PC-9 (cell line): ENCODE measurements around the gene IL20RA. TPM values are rescaled to one million over a fixed set of nuclear protein-coding genes. Genes with fewer than 3 reads are reported as not detected.
"Not testable (repeated sequence)": the region's sequence is repeated elsewhere in the genome, so short reads cannot be mapped to it uniquely, and the experiment has no call there.

Experiments used
- BruUV-seq: library from RNA; stranded (reverse); fragments of 400-500 nt; replicated peaks from 2 replicates; lab custom pipeline; 2021; lab: Mats Ljungman, UMichigan
- CTCF ChIA-PET: fragments of 300-600 bp; sonication (Branson Sonifier 250); formaldehyde crosslinking; loops from one replicate; lab custom pipeline; 2022; ENCODE audit warnings: antibody characterized with exemption; lab: Charles Lee
- POLR2A ChIA-PET: fragments of 300-600 bp; sonication (Branson Sonifier 250); formaldehyde crosslinking; loops from one replicate; lab custom pipeline; 2022; ENCODE audit warnings: antibody characterized with exemption; ENCODE audit not compliant: unreplicated experiment; lab: Charles Lee
- DNase-seq, 2 experiments: peaks; one replicate each; pipeline versions ENCODE4 v3.0.0 to v3.0.0-alpha.2; 2015 to 2022; ENCODE audit warnings: mixed read lengths in 1 of 2
- H2AFZ ChIP-seq: fragments of 200-600 bp; sonication (generic); 2 replicates; pipeline ENCODE4 v1.8.1; 2017; ENCODE audit warnings: antibody characterized with exemption
- H3F3A ChIP-seq: fragments of 200-600 bp; sonication (generic); 2 replicates; pipeline ENCODE4 v1.8.1; 2017; ENCODE audit warnings: antibody characterized with exemption, mild to moderate bottlenecking, low read depth; ENCODE audit not compliant: insufficient read depth
- H3K27ac ChIP-seq: fragments of 200-600 bp; sonication (generic); 2 replicates; pipeline ENCODE4 v1.6.1; 2016; ENCODE audit warnings: mixed run types
- H3K27me3 ChIP-seq: fragments of 200-600 bp; sonication (generic); 2 replicates; pipeline ENCODE4 v1.6.1; 2016; ENCODE audit warnings: low read depth, mixed run types; ENCODE audit not compliant: insufficient read depth
- H3K36me3 ChIP-seq: fragments of 200-600 bp; sonication (generic); 2 replicates; pipeline ENCODE4 v1.6.1; 2016; ENCODE audit warnings: low read depth, mixed run types
- H3K4me1 ChIP-seq: fragments of 200-600 bp; sonication (generic); replicated peaks from 2 replicates; pipeline ENCODE4 v1.6.1; 2016; ENCODE audit warnings: mixed run types; ENCODE audit not compliant: insufficient read depth
- H3K4me2 ChIP-seq: fragments of 200-600 bp; sonication (generic); 2 replicates; pipeline ENCODE4 v1.6.1; 2017; ENCODE audit warnings: mixed run types
- H3K4me3 ChIP-seq: fragments of 200-600 bp; sonication (generic); 2 replicates; pipeline ENCODE4 v1.6.1; 2016; ENCODE audit warnings: mixed run types
- H3K79me2 ChIP-seq: fragments of 200-600 bp; sonication (generic); 2 replicates; pipeline ENCODE4 v1.6.1; 2017; ENCODE audit warnings: low read depth, mixed run types
- H3K9me2 ChIP-seq: fragments of 200-600 bp; sonication (generic); 2 replicates; pipeline ENCODE4 v1.8.1; 2017; ENCODE audit warnings: mild to moderate bottlenecking; ENCODE audit not compliant: insufficient read depth
- H3K9me3 ChIP-seq: fragments of 200-600 bp; sonication (generic); 2 replicates; pipeline ENCODE4 v1.8.1; 2016; ENCODE audit warnings: low read depth; ENCODE audit not compliant: insufficient read depth
- H4K20me1 ChIP-seq: fragments of 200-600 bp; sonication (generic); 2 replicates; pipeline ENCODE4 v1.8.1; 2017; ENCODE audit not compliant: insufficient read depth
- CTCF ChIP-seq: fragments of 200-600 bp; sonication (generic); conservative IDR thresholded peaks from 2 replicates; pipeline ENCODE4 v1.6.1; 2017; ENCODE audit warnings: mixed run types, antibody characterized with exemption, mild to moderate bottlenecking, moderate library complexity
- EZH2 ChIP-seq: fragments of 200-600 bp; sonication (generic); IDR thresholded peaks from 2 replicates; pipeline ENCODE4 v1.8.0; 2017; ENCODE audit warnings: antibody characterized with exemption, low read depth
- intact Hi-C: fragments of 100-400 bp; cut with micrococcal nuclease; formaldehyde crosslinking; loops from one replicate; pipeline ENCODE4 v1.10.0; 2022; ENCODE audit not compliant: unreplicated experiment
- total RNA-seq: library from RNA; stranded (reverse); gene quantifications from 2 replicates; pipeline ENCODE4 v1.2.3, GENCODE V29; 2021

Gene IL20RA
- total RNA-seq, 1 experiment from 2014 or later, result 2.5 TPM

DNA sequence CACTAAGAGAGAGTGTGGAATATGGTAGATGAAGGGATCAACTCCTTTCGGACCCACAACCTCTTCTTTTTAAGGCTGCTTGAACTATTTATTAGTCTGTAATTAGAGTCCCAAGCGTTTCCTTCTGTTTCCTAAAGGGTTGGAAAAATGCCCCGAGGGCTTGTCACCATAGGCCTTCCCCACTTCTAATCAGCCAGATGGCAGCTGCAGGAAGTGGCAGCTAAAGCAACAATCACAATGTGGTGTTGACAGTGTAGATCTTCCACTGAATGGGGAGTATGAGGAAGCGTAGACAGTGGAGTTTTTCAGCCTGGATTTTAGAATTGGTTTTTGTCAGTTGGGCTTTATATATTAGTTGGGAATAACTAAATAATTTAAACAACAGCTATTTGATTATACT is 82.1 kb downstream of the IL20RA start:
- no peak for TF ChIP-seq EZH2
- TF ChIP-seq CTCF, result no peak

GRCh38 chr6:136961848-136962247 is 82.9 kb downstream of the IL20RA start:
- Histone ChIP-seq H3K79me2 (no peaks in the 10 kb centered on the region), H2AFZ (no peak overlapping the region), H3K4me1 (peaks cover 8% of the 10 kb centered on the region; the same call in 1 of the 2 replicates), H3K36me3 (no peaks in the 10 kb centered on the region), H3K4me3 (no peak overlapping the region), H4K20me1 (no peaks in the 10 kb centered on the region), H3K27ac (no peak overlapping the region), H3K27me3 (no peaks in the 10 kb centered on the region), H3K9me3 (no peaks in the 10 kb centered on the region), H3K9me2 (no peaks in the 10 kb centered on the region), H3F3A (no peaks in the 10 kb centered on the region; the same call in 1 of the 2 replicates), H3K4me2 (no peak overlapping the region)
- BruUV-seq, result no TSS peak
- DNase-seq, result no peak
- TF ChIP-seq CTCF (no peak), EZH2 (no peak)
- intact Hi-C loops, result no loop called here
- POLR2A ChIA-PET, result no interaction called here
- CTCF ChIA-PET, result no interaction called here

More for the DNA sequence above, 82.1 kb downstream of the IL20RA start:
- H2AFZ ChIP-seq, result no peak overlapping the region
- no peaks in the 10 kb centered on the region for H3K9me3 ChIP-seq
- intact Hi-C loops, result no loop called here
- POLR2A ChIA-PET, result interaction anchor here (0.7 kb wide), 1 partner anchor 730 kb away, joined by 4 read pairs; no protein-coding TSS in a partner anchor
- no TSS peak for BruUV-seq
- DNase-seq, result peak; percentile 25 to 48
- H3K4me3 ChIP-seq, result no peak overlapping the region
- no peaks in the 10 kb centered on the region for H4K20me1 ChIP-seq
- H3K27ac ChIP-seq, result no peak overlapping the region
- no peaks in the 10 kb centered on the region; the same call in 1 of the 2 replicates for H3F3A ChIP-seq
- peaks cover 8% of the 10 kb centered on the region; the same call in 1 of the 2 replicates for H3K4me1 ChIP-seq
- no peak overlapping the region for H3K4me2 ChIP-seq
- no peaks in the 10 kb centered on the region for H3K36me3 ChIP-seq
- no peaks in the 10 kb centered on the region for H3K27me3 ChIP-seq
- H3K79me2 ChIP-seq, result no peaks in the 10 kb centered on the region
- no peaks in the 10 kb centered on the region for H3K9me2 ChIP-seq
- CTCF ChIA-PET, result no interaction called here

GRCh38 chr6:136960781-136961180 is 84.0 kb downstream of the IL20RA start:
- TF ChIP-seq EZH2 (no peak), CTCF (no peak)
- no peaks in the 10 kb centered on the region for H3K27me3 ChIP-seq
- no peaks in the 10 kb centered on the region for H3K9me3 ChIP-seq
- peaks cover 8% of the 10 kb centered on the region; the same call in 1 of the 2 replicates for H3K4me1 ChIP-seq
- ChIA-PET CTCF (no interaction called here), POLR2A (no interaction called here)
- no peak overlapping the region for H3K27ac ChIP-seq
- DNase-seq, result no peak
- H4K20me1 ChIP-seq, result no peaks in the 10 kb centered on the region
- H3K9me2 ChIP-seq, result no peaks in the 10 kb centered on the region
- no peaks in the 10 kb centered on the region; the same call in 1 of the 2 replicates for H3F3A ChIP-seq
- H3K4me2 ChIP-seq, result no peak overlapping the region
- H2AFZ ChIP-seq, result no peak overlapping the region
- intact Hi-C loops, result no loop called here
- H3K36me3 ChIP-seq, result no peaks in the 10 kb centered on the region
- BruUV-seq, result no TSS peak
- no peak overlapping the region for H3K4me3 ChIP-seq
- no peaks in the 10 kb centered on the region for H3K79me2 ChIP-seq

DNA sequence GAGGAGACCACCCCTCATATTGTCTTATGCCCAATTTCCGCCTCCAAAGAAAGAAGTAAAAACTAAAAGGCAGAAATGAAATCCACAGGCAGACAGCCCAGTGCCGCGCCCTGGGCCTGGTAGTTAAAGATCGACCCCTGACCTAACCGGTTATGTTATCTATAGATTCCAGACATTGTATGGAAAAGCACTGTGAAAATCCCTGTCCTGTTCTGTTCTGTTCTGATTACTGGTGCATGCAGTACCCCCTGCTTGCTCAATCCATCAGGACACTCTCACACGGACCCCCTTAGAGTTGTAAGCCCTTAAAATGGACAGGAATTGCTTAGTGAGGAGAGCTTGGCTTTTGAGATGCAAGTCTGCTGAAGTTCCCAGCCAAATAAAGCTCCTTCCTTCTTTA is 84.8 kb downstream of the IL20RA start:
- H3K79me2 ChIP-seq, POLR2A ChIA-PET, H3K4me1 ChIP-seq, H3K9me3 ChIP-seq, BruUV-seq, H4K20me1 ChIP-seq, H3K4me3 ChIP-seq, H3K36me3 ChIP-seq, H3K4me2 ChIP-seq, H3F3A ChIP-seq, CTCF ChIA-PET, H3K27me3 ChIP-seq, H3K27ac ChIP-seq, DNase-seq, H2AFZ ChIP-seq, H3K9me2 ChIP-seq, intact Hi-C loops: not testable (repeated sequence)
